OCI-LY1 (cell line): ENCODE results near the gene MAGI2.

Experiments used
- CTCF ChIP-seq: fragments of 200-600 bp; sonication (generic), shearing (Covaris generic); IDR thresholded peaks from 2 replicates; pipeline ENCODE4 v1.5.1; 2017; ENCODE audit warnings: mild to moderate bottlenecking, antibody characterized with exemption, low read length, moderate library complexity, mixed read lengths
- EZH2 ChIP-seq: fragments of 200-600 bp; sonication (generic), shearing (Covaris generic); IDR thresholded peaks from 2 replicates; pipeline ENCODE4 v1.8.0; 2017; ENCODE audit warnings: borderline replicate concordance, mixed run types, mild to moderate bottlenecking, antibody characterized with exemption, low read length, moderate library complexity, mixed read lengths

- no peak for TF ChIP-seq CTCF
- TF ChIP-seq EZH2 = no peak
These were observed 1016.3 kb downstream of the MAGI2 start for GRCh38 chr7:78437118-78437517.
